H1 (cell line): Measurements from ENCODE around the gene FOXO6. TPM values are rescaled to one million over a fixed set of nuclear protein-coding genes. Genes with fewer than 3 reads are reported as not detected.

Experiments
- CTCF ChIA-PET: fragments of 300-600 bp; sonication (Branson Sonifier 250); formaldehyde crosslinking; loops from one replicate; lab custom pipeline; 2021; ENCODE audit not compliant: partially characterized antibody; lab: Charles Lee
- POLR2A ChIA-PET: fragments of 300-600 bp; sonication (Branson Sonifier 250); formaldehyde crosslinking; loops from one replicate; lab custom pipeline; 2021; ENCODE audit warnings: inconsistent platforms; ENCODE audit not compliant: partially characterized antibody; lab: Charles Lee
- DNase-seq, 2 experiments: peaks; one replicate each; pipeline versions ENCODE4 v3.0.0 to v3.0.0-alpha.2; 2010 to 2022; ENCODE audit warnings: low spot score in 2 of 2, low read depth in 1 of 2, mixed read lengths in 1 of 2
- FAIRE-seq: peaks from 2 replicates; lab custom pipeline; 2011; peaks lifted over from hg19 to GRCh38; lab: Jason Lieb, UNC
- H2AFZ ChIP-seq: 2 replicates; pipeline ENCODE4 v1.8.1; 2012; ENCODE audit warnings: low read length, inconsistent platforms
- H2AK5ac ChIP-seq: 2 replicates; pipeline ENCODE4 v1.6.1; 2013; ENCODE audit warnings: low read depth, low read length
- H2BK120ac ChIP-seq: replicated peaks from 2 replicates; pipeline ENCODE3; 2013; ENCODE audit warnings: low read depth, low read length, inconsistent platforms
- H2BK12ac ChIP-seq: 2 replicates; pipeline ENCODE4 v1.6.1; 2013; ENCODE audit warnings: low read depth, low read length
- H2BK15ac ChIP-seq: 2 replicates; pipeline ENCODE4 v1.6.1; 2013; ENCODE audit warnings: low read length
- H2BK20ac ChIP-seq: 2 replicates; pipeline ENCODE4 v1.6.1; 2013; ENCODE audit warnings: low read length
- H2BK5ac ChIP-seq: 2 replicates; pipeline ENCODE4 v1.6.1; 2013; ENCODE audit warnings: low read depth, low read length
- H3K14ac ChIP-seq: 2 replicates; pipeline ENCODE4 v1.6.1; 2013; ENCODE audit warnings: inconsistent platforms; ENCODE audit not compliant: insufficient read length
- H3K18ac ChIP-seq: 2 replicates; pipeline ENCODE4 v1.6.1; 2013; ENCODE audit warnings: low read length; ENCODE audit errors: extremely low read depth
- H3K23ac ChIP-seq: 2 replicates; pipeline ENCODE4 v1.6.1; 2013; ENCODE audit warnings: inconsistent platforms; ENCODE audit not compliant: insufficient read length
- H3K23me2 ChIP-seq: 2 replicates; pipeline ENCODE4 v1.6.1; 2013; ENCODE audit warnings: low read depth, low read length
- H3K27ac ChIP-seq: 2 replicates; pipeline ENCODE4 v1.6.1; 2011; ENCODE audit warnings: low read depth, low read length, inconsistent platforms
- H3K27me3 ChIP-seq, 4 experiments: replicated peaks in 1 of 4; 1 replicate in 1 of 4; 2 replicates in 3 of 4; pipeline versions ENCODE4 v1.6.1 to v1.8.1; 2011 to 2013; ENCODE audit warnings: low read length in 3 of 4, mild to moderate bottlenecking in 3 of 4, inconsistent platforms in 2 of 4, mixed read lengths in 2 of 4, moderate library complexity in 1 of 4; ENCODE audit not compliant: control insufficient read depth in 3 of 4, insufficient read depth in 3 of 4; ENCODE audit errors: extremely low read depth in 1 of 4
- H3K36me3 ChIP-seq, 4 experiments: 2 replicates each; pipeline versions ENCODE4 v1.6.1 to v1.8.1; 2011 to 2013; ENCODE audit warnings: mild to moderate bottlenecking in 4 of 4, low read length in 3 of 4, moderate library complexity in 2 of 4, control low read depth in 1 of 4, inconsistent platforms in 1 of 4; ENCODE audit not compliant: insufficient read depth in 4 of 4, control insufficient read depth in 2 of 4
- H3K4ac ChIP-seq: replicated peaks from 2 replicates; pipeline ENCODE3; 2013; ENCODE audit warnings: low read length, low read depth, mixed read lengths, inconsistent platforms; ENCODE audit not compliant: insufficient read length
- H3K4me1 ChIP-seq, 4 experiments: replicated peaks in 1 of 4; 1 replicate in 1 of 4; 2 replicates in 3 of 4; pipeline versions ENCODE4 v1.6.1 to v1.8.1; 2011 to 2013; ENCODE audit warnings: low read length in 3 of 4, inconsistent platforms in 2 of 4, mixed read lengths in 1 of 4; ENCODE audit not compliant: insufficient read depth in 4 of 4, control insufficient read depth in 3 of 4
- H3K4me2 ChIP-seq, 2 experiments: 2 replicates each; pipeline versions ENCODE4 v1.6.1 to v1.8.1; 2011 to 2013; ENCODE audit warnings: low read depth in 2 of 2, low read length in 2 of 2, control low read depth in 1 of 2, inconsistent platforms in 1 of 2, mild to moderate bottlenecking in 1 of 2; ENCODE audit not compliant: insufficient read depth in 1 of 2
- H3K4me3 ChIP-seq, 4 experiments: fragments of 200-600, 300-600 bp in 1 of 4; sonication (generic), shearing (Covaris generic), sonication (Bioruptor Twin) in 1 of 4; 2 replicates each; pipeline versions ENCODE4 v1.5.1 to v1.8.1; 2011 to 2016; ENCODE audit warnings: low read length in 4 of 4, low read depth in 3 of 4, control low read depth in 2 of 4, inconsistent platforms in 2 of 4, mild to moderate bottlenecking in 2 of 4, mixed read lengths in 1 of 4, moderate library complexity in 1 of 4; ENCODE audit not compliant: insufficient read depth in 2 of 4; ENCODE audit errors: extremely low read depth in 1 of 4
- H3K56ac ChIP-seq: replicated peaks from 2 replicates; pipeline ENCODE3; 2013; ENCODE audit warnings: low read depth, mild to moderate bottlenecking, mixed read lengths, low read length, inconsistent platforms; ENCODE audit not compliant: insufficient read length
- H3K79me1 ChIP-seq: 2 replicates; pipeline ENCODE4 v1.6.1; 2013; ENCODE audit warnings: low read depth, low read length, control low read depth
- H3K79me2 ChIP-seq, 2 experiments: 2 replicates each; pipeline versions ENCODE4 v1.6.1 to v1.8.1; 2012 to 2013; ENCODE audit warnings: low read length in 2 of 2, mild to moderate bottlenecking in 2 of 2, inconsistent platforms in 1 of 2; ENCODE audit not compliant: insufficient read depth in 2 of 2, control insufficient read depth in 1 of 2
- H3K9ac ChIP-seq, 4 experiments: replicated peaks in 1 of 4; 1 replicate in 1 of 4; 2 replicates in 3 of 4; pipeline versions ENCODE4 v1.6.1 to v1.8.1; 2011 to 2013; ENCODE audit warnings: low read depth in 3 of 4, low read length in 3 of 4, control low read depth in 2 of 4, mild to moderate bottlenecking in 2 of 4, moderate library complexity in 2 of 4, inconsistent platforms in 1 of 4; ENCODE audit errors: extremely low read depth in 1 of 4
- H3K9me3 ChIP-seq, 2 experiments: 2 replicates each; pipeline versions ENCODE4 v1.6.1 to v1.8.1; 2012 to 2013; ENCODE audit warnings: mild to moderate bottlenecking in 2 of 2, moderate library complexity in 2 of 2, control low read depth in 1 of 2, inconsistent platforms in 1 of 2, low read depth in 1 of 2, low read length in 1 of 2, mixed read lengths in 1 of 2; ENCODE audit not compliant: insufficient read depth in 2 of 2
- H4K20me1 ChIP-seq, 2 experiments: replicated peaks in 1 of 2; 2 replicates each; pipeline versions ENCODE3 to v1.8.1; 2011 to 2013; ENCODE audit warnings: inconsistent platforms in 2 of 2, low read length in 2 of 2, mild to moderate bottlenecking in 1 of 2; ENCODE audit not compliant: insufficient read depth in 2 of 2, control insufficient read depth in 1 of 2
- H4K5ac ChIP-seq: 2 replicates; pipeline ENCODE4 v1.6.1; 2013; ENCODE audit warnings: low read length, low read depth, mixed read lengths, inconsistent platforms; ENCODE audit not compliant: insufficient read length
- H4K8ac ChIP-seq: 2 replicates; pipeline ENCODE4 v1.8.0; 2013; ENCODE audit warnings: mild to moderate bottlenecking, moderate library complexity, low read length, inconsistent platforms; ENCODE audit not compliant: insufficient read depth; ENCODE audit errors: extremely low read depth
- H4K91ac ChIP-seq: replicated peaks from 2 replicates; pipeline ENCODE3; 2013; ENCODE audit warnings: low read length, mixed read lengths, inconsistent platforms; ENCODE audit not compliant: insufficient read length
- SIX5 ChIP-seq: IDR thresholded peaks from 2 replicates; pipeline ENCODE4 v1.6.1; 2011; ENCODE audit warnings: mild to moderate bottlenecking, low read depth, low read length
- WGBS, 2 experiments: shearing (Covaris generic) in 1 of 2; methylation state at CpG; one replicate each; pipeline versions ENCODE4 v1.1.6 to v1.1.7; 2013 to 2015; ENCODE audit warnings: low lambda C conversion rate in 2 of 2, mixed read lengths in 2 of 2, inconsistent platforms in 1 of 2, low coverage in 1 of 2, missing lambda C conversion rate in 1 of 2; ENCODE audit not compliant: insufficient replicate concordance in 2 of 2, insufficient coverage in 1 of 2, insufficient read length in 1 of 2; ENCODE audit errors: extremely low coverage in 1 of 2, missing lambda C conversion rate in 1 of 2; 5-methylcytosine and 5-hydroxymethylcytosine counted together
- polyA plus RNA-seq, 7 experiments: library from polyadenylated mRNA; depleted of rRNA in 3 of 7; stranded (reverse) in 5 of 7; unstranded in 2 of 7; fragments of >200 nt in 5 of 7; fragments of 200-250 nt in 2 of 7; gene quantifications; 1 replicate in 5 of 7; 2 replicates in 1 of 7; 4 replicates in 1 of 7; pipeline versions ENCODE4 v1.2.1 to v1.2.3, GENCODE V29; 2011 to 2013; ENCODE audit warnings: missing spikeins in 2 of 7, mixed read lengths in 2 of 7
- total RNA-seq: library from RNA; stranded (reverse); fragmentation: NEBNext Ultra II Directional; extraction: Animal tissue kit (Norgen Biotek cat#: 25700); gene quantifications from 2 replicates; pipeline ENCODE4 v1.2.1, GENCODE V29; 2021

The FOXO6 gene
- total and polyA plus RNA-seq, 2 of the 8 experiments (the other 6 are each of a cell fraction or from before 2014, with no cell fraction given): 0.59 to 3.0 TPM

- POLR2A ChIA-PET: interaction anchor here (0.9 to 3.2 kb wide), 5 partner anchors 9 to 22 kb away, joined by 3 to 22 read pairs (median 5); no protein-coding TSS in a partner anchor
These were observed 12.1 kb downstream of the FOXO6 start for GRCh38 chr1:41373373-41373772.

More at GRCh38 chr1:41373373-41373772, 12.1 kb downstream of the FOXO6 start:
- Histone ChIP-seq H2BK120ac (no peak overlapping the region), H2BK20ac (peak overlapping the region; percentile 38), H3K4me2 (no peak overlapping the region), H3K56ac (no peak overlapping the region), H3K9me3 (no peaks in the 10 kb centered on the region), H3K14ac (no peak overlapping the region), H3K27me3 (peaks cover 0 to 5% (median 3%) of the 10 kb centered on the region in 4 experiments; a peak in 3 of 7 replicates), H3K9ac (no peak overlapping the region), H2BK12ac (peak overlapping the region; percentile 78; the same call in 1 of the 2 replicates), H2AK5ac (no peak overlapping the region; the same call in 1 of the 2 replicates), H4K5ac (no peak overlapping the region), H4K91ac (peak overlapping the region; percentile 57), H3K4ac (no peak overlapping the region), H3K4me3 (no peak overlapping the region), H3K23me2 (peaks cover 2% of the 10 kb centered on the region; the same call in 1 of the 2 replicates), H3K23ac (no peak overlapping the region), H2BK5ac (no peak overlapping the region), H3K18ac (no peak overlapping the region), H2BK15ac (0 out of 2 replicates have a peak overlapping the region, but pooled peaks have one; percentile 31), H3K79me2 (no peaks in the 10 kb centered on the region), H2AFZ (no peak overlapping the region), H3K79me1 (no peaks in the 10 kb centered on the region; the same call in 1 of the 2 replicates), H4K20me1 (no peaks in the 10 kb centered on the region), H3K27ac (no peak overlapping the region), H3K36me3 (no peaks in the 10 kb centered on the region), H4K8ac (no peak overlapping the region), H3K4me1 (peaks cover 5 to 35% (median 29%) of the 10 kb centered on the region in 4 experiments)
- DNase-seq (no peak), FAIRE-seq (no peak)
- CTCF ChIA-PET: interaction anchor here (0.9 to 7.3 kb wide), 8 partner anchors 11 to 141 kb away, joined by 3 to 39 read pairs (median 4); no protein-coding TSS in a partner anchor
- no peak for TF ChIP-seq SIX5
- WGBS, 2 experiments: 94% methylated on average over 6 of the region's 6 CpGs; no CpG with 5 or more reads in 1 of the 2 experiments
